HCT116 (cell line): ENCODE measurements around the gene NEDD4L. TPM values are rescaled to one million over a fixed set of nuclear protein-coding genes. Genes with fewer than 3 reads are reported as not detected.

Experiments used
- ATAC-seq: fragments of 200-7000 bp; cut with Tn5 transposase; 2 replicates; pipeline ENCODE4 v1.9.1; 2020; ENCODE audit warnings: mild to moderate bottlenecking, moderate library complexity
- BruUV-seq: library from RNA; stranded (reverse); fragments of 400-500 nt; replicated peaks from 2 replicates; lab custom pipeline; 2021; lab: Mats Ljungman, UMichigan
- CTCF ChIA-PET: fragments of 300-600 bp; sonication (Branson Sonifier 250); formaldehyde crosslinking; loops from one replicate; lab custom pipeline; 2021; ENCODE audit warnings: antibody characterized with exemption; lab: Charles Lee
- POLR2A ChIA-PET: fragments of 300-600, 350-600 bp; sonication (Branson Sonifier 250); formaldehyde crosslinking; loops from one replicate; lab custom pipeline; 2021; ENCODE audit warnings: antibody characterized with exemption; lab: Charles Lee
- RAD21 ChIA-PET, 2 experiments: fragments of 300-600 bp; sonication (Branson Sonifier 250); formaldehyde crosslinking; loops; one replicate each; lab custom pipeline; 2023; ENCODE audit warnings: low total read pairs in 2 of 2; ENCODE audit not compliant: uncharacterized antibody in 2 of 2, unreplicated experiment in 2 of 2, low non-redundant PET in 1 of 2; lab: Charles Lee
- DNase-seq: peaks from one replicate; pipeline ENCODE4 v3.0.0-alpha.2; 2010; ENCODE audit warnings: low read depth, low spot score
- H2AFZ ChIP-seq: fragments of 200-600 bp; shearing (Covaris generic), sonication (generic); 2 replicates; pipeline ENCODE4 v1.6.1; 2017; ENCODE audit warnings: low read depth, mixed run types, mixed read lengths, antibody characterized with exemption, low read length; ENCODE audit not compliant: poor library complexity, severe bottlenecking
- H3K27ac ChIP-seq: 2 replicates; pipeline ENCODE4 v1.5.1; 2012; ENCODE audit warnings: low read depth, low read length
- H3K27me3 ChIP-seq: fragments of 200-600 bp; sonication (generic); 2 replicates; pipeline ENCODE4 v1.6.1; 2016; ENCODE audit warnings: mixed run types, low read length, mixed read lengths; ENCODE audit not compliant: insufficient read depth
- H3K36me3 ChIP-seq, 2 experiments: fragments of 200-500 bp in 1 of 2; fragments of 200-600 bp in 1 of 2; sonication (Bioruptor generic) in 1 of 2; sonication (generic) in 1 of 2; 2 replicates each; pipeline versions ENCODE4 v1.5.1 to v1.6.1; 2014 to 2016; ENCODE audit warnings: low read length in 2 of 2, inconsistent platforms in 1 of 2, mixed read lengths in 1 of 2, mixed run types in 1 of 2; ENCODE audit not compliant: insufficient read depth in 2 of 2, control insufficient read depth in 1 of 2
- H3K4me1 ChIP-seq, 2 experiments: fragments of 200-600 bp in 1 of 2; sonication (generic) in 1 of 2; 2 replicates each; pipeline versions ENCODE4 v1.5.1 to v1.6.1; 2012 to 2017; ENCODE audit warnings: low read length in 2 of 2, inconsistent platforms in 1 of 2, mild to moderate bottlenecking in 1 of 2, mixed read lengths in 1 of 2, mixed run types in 1 of 2, moderate library complexity in 1 of 2; ENCODE audit not compliant: insufficient read depth in 2 of 2, control insufficient read depth in 1 of 2
- H3K4me2 ChIP-seq: fragments of 200-600 bp; sonication (generic); 2 replicates; pipeline ENCODE4 v1.6.1; 2017; ENCODE audit warnings: mixed run types, low read length, mixed read lengths
- H3K4me3 ChIP-seq, 2 experiments: fragments of 200-600 bp in 1 of 2; sonication (generic) in 1 of 2; replicated peaks in 1 of 2; 2 replicates each; pipeline ENCODE4 v1.5.1; 2011 to 2016; ENCODE audit warnings: low read length in 2 of 2, control low read depth in 1 of 2, low read depth in 1 of 2, mild to moderate bottlenecking in 1 of 2, mixed read lengths in 1 of 2, mixed run types in 1 of 2
- H3K79me2 ChIP-seq: fragments of 200-600 bp; sonication (generic); 2 replicates; pipeline ENCODE4 v1.6.1; 2017; ENCODE audit warnings: mild to moderate bottlenecking, mixed run types, low read length, moderate library complexity, mixed read lengths; ENCODE audit not compliant: insufficient read depth
- H3K9ac ChIP-seq: fragments of 200-600 bp; sonication (generic); 2 replicates; pipeline ENCODE4 v1.6.1; 2016; ENCODE audit warnings: low read length, mixed read lengths
- H3K9me2 ChIP-seq: fragments of 200-600 bp; sonication (generic), shearing (Covaris generic); 2 replicates; pipeline ENCODE4 v1.6.1; 2017; ENCODE audit warnings: mixed run types, mild to moderate bottlenecking, moderate library complexity; ENCODE audit not compliant: insufficient read depth
- H3K9me3 ChIP-seq, 2 experiments: fragments of 200-500 bp in 1 of 2; fragments of 200-600 bp in 1 of 2; sonication (Bioruptor generic) in 1 of 2; sonication (generic) in 1 of 2; 2 replicates each; pipeline ENCODE4 v1.6.1; 2014 to 2017; ENCODE audit warnings: low read length in 2 of 2, mixed read lengths in 2 of 2, inconsistent platforms in 1 of 2, low read depth in 1 of 2, mild to moderate bottlenecking in 1 of 2, mixed run types in 1 of 2, moderate library complexity in 1 of 2; ENCODE audit not compliant: control insufficient read depth in 1 of 2, insufficient read depth in 1 of 2
- H4K20me1 ChIP-seq: fragments of 200-600 bp; sonication (generic), shearing (Covaris generic); 2 replicates; pipeline ENCODE4 v1.6.1; 2017; ENCODE audit warnings: mixed run types, mild to moderate bottlenecking, moderate library complexity; ENCODE audit not compliant: insufficient read depth
- ATF3 ChIP-seq: IDR thresholded peaks from 2 replicates; pipeline ENCODE4 v1.6.1; 2012
- CBX3 ChIP-seq: IDR thresholded peaks from 2 replicates; pipeline ENCODE4 v1.6.1; 2012; ENCODE audit warnings: low read depth
- CEBPB ChIP-seq: IDR thresholded peaks from 2 replicates; pipeline ENCODE4 v1.6.1; 2012; ENCODE audit warnings: low read depth
- EGR1 ChIP-seq: IDR thresholded peaks from 2 replicates; pipeline ENCODE4 v1.6.1; 2012; ENCODE audit warnings: low read depth
- EZH2 ChIP-seq: fragments of 200-600 bp; sonication (generic); IDR thresholded peaks from 2 replicates; pipeline ENCODE4 v1.6.1; 2017; ENCODE audit warnings: antibody characterized with exemption, mixed run types
- EZH2phosphoT487 ChIP-seq: fragments of 200-600 bp; IDR thresholded peaks from 2 replicates; pipeline ENCODE4 v1.6.1; 2018; ENCODE audit warnings: antibody characterized with exemption, borderline replicate concordance
- FOSL1 ChIP-seq: IDR thresholded peaks from 2 replicates; pipeline ENCODE4 v1.6.1; 2012; ENCODE audit warnings: low read depth
- JUND ChIP-seq: IDR thresholded peaks from 2 replicates; pipeline ENCODE4 v1.6.1; 2012
- MAX ChIP-seq: IDR thresholded peaks from 2 replicates; pipeline ENCODE4 v1.6.1; 2012
- POLR2A ChIP-seq: IDR thresholded peaks from 2 replicates; pipeline ENCODE4 v1.7.0; 2011; ENCODE audit warnings: borderline replicate concordance; ENCODE audit not compliant: insufficient read depth, insufficient read length; ENCODE audit errors: extremely low read depth
- SIN3A ChIP-seq: IDR thresholded peaks from 2 replicates; pipeline ENCODE4 v1.6.1; 2012; ENCODE audit warnings: low read depth
- SP1 ChIP-seq: IDR thresholded peaks from 2 replicates; pipeline ENCODE4 v1.6.1; 2012; ENCODE audit warnings: low read depth
- SRF ChIP-seq: IDR thresholded peaks from 2 replicates; pipeline ENCODE4 v1.6.1; 2012; ENCODE audit warnings: low read depth
- TCF7L2 ChIP-seq: IDR thresholded peaks from 2 replicates; pipeline ENCODE4 v1.7.0; 2011; ENCODE audit warnings: borderline replicate concordance, inconsistent platforms; ENCODE audit not compliant: insufficient read depth, insufficient read length; ENCODE audit errors: extremely low read depth
- YY1 ChIP-seq: IDR thresholded peaks from 2 replicates; pipeline ENCODE4 v1.6.1; 2011; ENCODE audit warnings: low read length, low read depth, moderate library complexity, mild to moderate bottlenecking; ENCODE audit not compliant: insufficient replicate concordance; ENCODE audit errors: extremely low read depth
- ZBTB33 ChIP-seq: IDR thresholded peaks from 2 replicates; pipeline ENCODE4 v1.6.1; 2011; ENCODE audit warnings: mild to moderate bottlenecking, low read length, moderate library complexity; ENCODE audit not compliant: insufficient replicate concordance; ENCODE audit errors: extremely low read depth
- ZFX ChIP-seq: fragments of 450-650 bp; IDR thresholded peaks from 2 replicates; pipeline ENCODE4 v1.6.1; 2017
- ZNF274 ChIP-seq: fragments of 200-500 bp; sonication (Bioruptor generic); IDR thresholded peaks from 2 replicates; pipeline ENCODE4 v1.6.1; 2014; ENCODE audit warnings: mild to moderate bottlenecking, low read depth, low read length, inconsistent platforms
- intact Hi-C: fragments of 100-400 bp; cut with micrococcal nuclease; formaldehyde crosslinking; loops from 2 replicates; pipeline ENCODE4 v1.10.0; 2022
- total RNA-seq: library from RNA; stranded (reverse); gene quantifications from one replicate; pipeline ENCODE4 v1.2.1, GENCODE V29; 2021; ENCODE audit not compliant: unreplicated experiment
- TF ChIP-seq, protein P1 (sequence below): IDR thresholded peaks from 2 replicates; pipeline ENCODE4 v1.6.1; 2012; ENCODE audit warnings: low read depth

NEDD4L gene
- total RNA-seq, 1 experiment from 2014 or later = 41.5 TPM

- ATAC-seq = no peak
- no peak overlapping the region for H3K27ac ChIP-seq
- CTCF ChIA-PET = no interaction called here
- no peak for TF ChIP-seq FOSL1
- TF ChIP-seq CEBPB = no peak
- no peak for TF ChIP-seq EZH2phosphoT487
- no peak for TF ChIP-seq ATF3
- no peak for TF ChIP-seq EGR1
- no peak for TF ChIP-seq CBX3
- no peak for TF ChIP-seq SIN3A
- no peak for TF ChIP-seq SP1
- TF ChIP-seq ZNF274 = no peak
- TF ChIP-seq, protein P1, sequence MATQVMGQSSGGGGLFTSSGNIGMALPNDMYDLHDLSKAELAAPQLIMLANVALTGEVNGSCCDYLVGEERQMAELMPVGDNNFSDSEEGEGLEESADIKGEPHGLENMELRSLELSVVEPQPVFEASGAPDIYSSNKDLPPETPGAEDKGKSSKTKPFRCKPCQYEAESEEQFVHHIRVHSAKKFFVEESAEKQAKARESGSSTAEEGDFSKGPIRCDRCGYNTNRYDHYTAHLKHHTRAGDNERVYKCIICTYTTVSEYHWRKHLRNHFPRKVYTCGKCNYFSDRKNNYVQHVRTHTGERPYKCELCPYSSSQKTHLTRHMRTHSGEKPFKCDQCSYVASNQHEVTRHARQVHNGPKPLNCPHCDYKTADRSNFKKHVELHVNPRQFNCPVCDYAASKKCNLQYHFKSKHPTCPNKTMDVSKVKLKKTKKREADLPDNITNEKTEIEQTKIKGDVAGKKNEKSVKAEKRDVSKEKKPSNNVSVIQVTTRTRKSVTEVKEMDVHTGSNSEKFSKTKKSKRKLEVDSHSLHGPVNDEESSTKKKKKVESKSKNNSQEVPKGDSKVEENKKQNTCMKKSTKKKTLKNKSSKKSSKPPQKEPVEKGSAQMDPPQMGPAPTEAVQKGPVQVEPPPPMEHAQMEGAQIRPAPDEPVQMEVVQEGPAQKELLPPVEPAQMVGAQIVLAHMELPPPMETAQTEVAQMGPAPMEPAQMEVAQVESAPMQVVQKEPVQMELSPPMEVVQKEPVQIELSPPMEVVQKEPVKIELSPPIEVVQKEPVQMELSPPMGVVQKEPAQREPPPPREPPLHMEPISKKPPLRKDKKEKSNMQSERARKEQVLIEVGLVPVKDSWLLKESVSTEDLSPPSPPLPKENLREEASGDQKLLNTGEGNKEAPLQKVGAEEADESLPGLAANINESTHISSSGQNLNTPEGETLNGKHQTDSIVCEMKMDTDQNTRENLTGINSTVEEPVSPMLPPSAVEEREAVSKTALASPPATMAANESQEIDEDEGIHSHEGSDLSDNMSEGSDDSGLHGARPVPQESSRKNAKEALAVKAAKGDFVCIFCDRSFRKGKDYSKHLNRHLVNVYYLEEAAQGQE = no peak
- TF ChIP-seq EZH2 = no peak
- TF ChIP-seq SRF = no peak
- TF ChIP-seq POLR2A = no peak
- no peak for TF ChIP-seq ZBTB33
- no peak for TF ChIP-seq MAX
- TF ChIP-seq TCF7L2 = no peak
- no peak for TF ChIP-seq ZFX
- TF ChIP-seq YY1 = no peak
- TF ChIP-seq JUND = no peak
- H3K36me3 ChIP-seq = no peaks in the 10 kb centered on the region
- intact Hi-C loops = no loop called here
- no peaks in the 10 kb centered on the region for H4K20me1 ChIP-seq
- no peaks in the 10 kb centered on the region for H3K9me3 ChIP-seq
- no peak overlapping the region for H3K9ac ChIP-seq
- H3K9me2 ChIP-seq = no peaks in the 10 kb centered on the region
- H3K4me3 ChIP-seq = no peak overlapping the region
- no peaks in the 10 kb centered on the region for H3K27me3 ChIP-seq
- H2AFZ ChIP-seq = no peak overlapping the region
- no peak overlapping the region for H3K4me2 ChIP-seq
- POLR2A ChIA-PET = no interaction called here
- no TSS peak for BruUV-seq
- peaks cover 0 to 3% of the 10 kb centered on the region in 2 experiments; a peak in 1 of 4 replicates for H3K4me1 ChIP-seq
- RAD21 ChIA-PET = no interaction called here
- H3K79me2 ChIP-seq = no peaks in the 10 kb centered on the region
- DNase-seq = no peak
Observed at GRCh38 chr18:58098706-58099105, 54.7 kb downstream of the NEDD4L start.
